SK-N-SH (cell line): ENCODE data around the gene NELFB. TPM values are rescaled to one million over a fixed set of nuclear protein-coding genes. Genes with fewer than 3 reads are reported as not detected.

Source experiments
- CTCF ChIA-PET: fragments of 300-600, 350-600 bp; formaldehyde crosslinking; extraction: SDS; loops from one replicate; lab custom pipeline; 2021; lab: Yijun Ruan, JAX
- POLR2A ChIA-PET: fragments of 350-600 bp; sonication (Branson Sonifier 250); formaldehyde crosslinking; extraction: SDS; loops from one replicate; lab custom pipeline; 2020; ENCODE audit warnings: antibody characterized with exemption, inconsistent platforms; lab: Yijun Ruan, JAX
- DNase-seq: peaks from one replicate; pipeline ENCODE4 v3.0.0; 2012
- H2AFZ ChIP-seq: fragments of 200-600 bp; sonication (generic); 2 replicates; pipeline ENCODE4 v1.8.1; 2016; ENCODE audit warnings: antibody characterized with exemption, mild to moderate bottlenecking, low read depth
- H3F3A ChIP-seq: fragments of 200-600 bp; sonication (generic); replicated peaks from 2 replicates; pipeline ENCODE3; 2016; ENCODE audit warnings: antibody characterized with exemption, mild to moderate bottlenecking; ENCODE audit not compliant: insufficient read depth
- H3K27ac ChIP-seq, 2 experiments: fragments of 200-500 bp in 1 of 2; fragments of 200-600 bp in 1 of 2; sonication (Bioruptor generic) in 1 of 2; sonication (generic), shearing (Covaris generic) in 1 of 2; 2 replicates each; pipeline versions ENCODE4 v1.5.1 to v1.6.1; 2014 to 2016; ENCODE audit warnings: low read depth in 2 of 2, inconsistent platforms in 1 of 2, low read length in 1 of 2, mild to moderate bottlenecking in 1 of 2, mixed read lengths in 1 of 2
- H3K27me3 ChIP-seq: fragments of 200-600 bp; sonication (generic), shearing (Covaris generic); 2 replicates; pipeline ENCODE4 v1.6.1; 2016; ENCODE audit warnings: mixed run types; ENCODE audit not compliant: insufficient read depth
- H3K36me3 ChIP-seq, 2 experiments: fragments of 200-500 bp in 1 of 2; fragments of 200-600 bp in 1 of 2; sonication (Bioruptor generic) in 1 of 2; sonication (generic) in 1 of 2; replicated peaks in 1 of 2; 2 replicates each; pipeline versions ENCODE3 to v1.5.1; 2014 to 2016; ENCODE audit warnings: low read length in 1 of 2, mild to moderate bottlenecking in 1 of 2; ENCODE audit not compliant: insufficient read depth in 2 of 2, control insufficient read depth in 1 of 2
- H3K4me1 ChIP-seq, 2 experiments: fragments of 200-500 bp in 1 of 2; fragments of 200-600 bp in 1 of 2; sonication (Bioruptor generic) in 1 of 2; sonication (generic), shearing (Covaris generic) in 1 of 2; 2 replicates each; pipeline versions ENCODE4 v1.5.1 to v1.6.1; 2014 to 2016; ENCODE audit warnings: low read depth in 1 of 2, low read length in 1 of 2, mixed run types in 1 of 2; ENCODE audit not compliant: insufficient read depth in 2 of 2, control insufficient read depth in 1 of 2
- H3K4me2 ChIP-seq: fragments of 200-600 bp; sonication (generic), shearing (Covaris generic); 2 replicates; pipeline ENCODE4 v1.6.1; 2017; ENCODE audit warnings: mixed run types
- H3K4me3 ChIP-seq, 2 experiments: fragments of 200-500 bp in 1 of 2; fragments of 200-600 bp in 1 of 2; sonication (Bioruptor generic) in 1 of 2; sonication (generic), shearing (Covaris generic) in 1 of 2; 2 replicates each; pipeline versions ENCODE4 v1.5.1 to v1.8.1; 2014 to 2016; ENCODE audit warnings: low read depth in 2 of 2, inconsistent platforms in 1 of 2, low read length in 1 of 2, mild to moderate bottlenecking in 1 of 2, mixed read lengths in 1 of 2, moderate library complexity in 1 of 2
- H3K79me2 ChIP-seq: fragments of 200-600 bp; sonication (generic); 2 replicates; pipeline ENCODE4 v1.8.1; 2017; ENCODE audit warnings: mild to moderate bottlenecking; ENCODE audit not compliant: insufficient read depth
- H3K9ac ChIP-seq: fragments of 200-600 bp; sonication (generic); 2 replicates; pipeline ENCODE4 v1.6.1; 2017; ENCODE audit warnings: mixed run types
- H3K9me2 ChIP-seq: fragments of 200-600 bp; sonication (generic); 2 replicates; pipeline ENCODE4 v1.6.1; 2017; ENCODE audit warnings: mixed run types
- H3K9me3 ChIP-seq: fragments of 200-600 bp; sonication (generic); 2 replicates; pipeline ENCODE4 v1.6.1; 2017; ENCODE audit warnings: mixed run types, mild to moderate bottlenecking, moderate library complexity
- H4K20me1 ChIP-seq: fragments of 200-600 bp; sonication (generic); 2 replicates; pipeline ENCODE4 v1.6.1; 2017; ENCODE audit warnings: mild to moderate bottlenecking, mixed run types; ENCODE audit not compliant: insufficient read depth
- CTCF ChIP-seq: fragments of 200-600 bp; sonication (generic); IDR thresholded peaks from 2 replicates; pipeline ENCODE4 v1.6.1; 2017; ENCODE audit warnings: antibody characterized with exemption, mild to moderate bottlenecking, moderate library complexity
- EP300 ChIP-seq, 2 experiments: IDR thresholded peaks; 2 replicates each; pipeline versions ENCODE4 v1.4.0 to v1.6.1; 2012; ENCODE audit warnings: borderline replicate concordance in 1 of 2, low read depth in 1 of 2, low read length in 1 of 2
- FOSL2 ChIP-seq: IDR thresholded peaks from 2 replicates; pipeline ENCODE4 v1.4.0; 2012; ENCODE audit warnings: low read depth, mild to moderate bottlenecking, moderate library complexity, borderline replicate concordance
- FOXJ3 ChIP-seq: sonication (generic); formaldehyde crosslinking; IDR thresholded peaks from 2 replicates; pipeline ENCODE4 v1.5.1; 2020; ENCODE audit warnings: mild to moderate bottlenecking, missing genetic modification reagents
- JUND ChIP-seq: IDR thresholded peaks from 2 replicates; pipeline ENCODE4 v1.4.0; 2012
- MEF2A ChIP-seq: IDR thresholded peaks from 2 replicates; pipeline ENCODE4 v1.4.0; 2012; ENCODE audit warnings: low read depth, borderline replicate concordance
- NFIC ChIP-seq: IDR thresholded peaks from 2 replicates; pipeline ENCODE4 v1.4.0; 2012; ENCODE audit warnings: borderline replicate concordance
- POLR2AphosphoS5 ChIP-seq: IDR thresholded peaks from 2 replicates; pipeline ENCODE4 v1.6.1; 2012; ENCODE audit warnings: low read depth, low read length
- RAD21 ChIP-seq: IDR thresholded peaks from 2 replicates; pipeline ENCODE4 v1.6.1; 2012; ENCODE audit warnings: mild to moderate bottlenecking, low read length
- RFX5 ChIP-seq: IDR thresholded peaks from 2 replicates; pipeline ENCODE4 v1.6.1; 2012; ENCODE audit warnings: mild to moderate bottlenecking, improper control_type of control experiment, low read length
- YY1 ChIP-seq: IDR thresholded peaks from 2 replicates; pipeline ENCODE4 v1.4.0; 2012; ENCODE audit warnings: low read depth, mild to moderate bottlenecking
- ZBTB33 ChIP-seq: IDR thresholded peaks from 2 replicates; pipeline ENCODE4 v1.4.0; 2012; ENCODE audit warnings: low read depth, borderline replicate concordance
- WGBS: methylation state at CpG from one replicate; pipeline ENCODE4 v1.1.6; 2017; ENCODE audit warnings: low lambda C conversion rate; 5-methylcytosine and 5-hydroxymethylcytosine counted together
- polyA plus RNA-seq, 3 experiments: library from polyadenylated mRNA; depleted of rRNA; stranded (reverse); fragments of >200 nt; gene quantifications; 2 replicates each; pipeline ENCODE4 v1.2.3, GENCODE V29; 2012
- TF ChIP-seq, protein P1 (sequence below): IDR thresholded peaks from 2 replicates; pipeline ENCODE4 v1.4.0; 2012; ENCODE audit warnings: low read depth, borderline replicate concordance
- TF ChIP-seq, protein P2 (sequence below): IDR thresholded peaks from 2 replicates; pipeline ENCODE4 v1.6.1; 2012; ENCODE audit warnings: mild to moderate bottlenecking, low read depth, low read length, moderate library complexity
- TF ChIP-seq, protein P3 (sequence below): fragments of 150-350 bp; IDR thresholded peaks from 2 replicates; pipeline ENCODE4 v1.6.1; 2017; ENCODE audit warnings: antibody characterized with exemption, low read length, low read depth, borderline replicate concordance

The NELFB gene
- polyA plus RNA-seq, 1 of the 3 experiments (the other 2 are of a cell fraction), result 62.7 TPM

GRCh38 chr9:137241490-137242268 is 13.4 kb upstream of the NELFB start:
- Histone ChIP-seq H3K27ac (peak overlapping the region; percentile 59 to 91; a peak in 3 of 4 replicates), H3K4me3 (peak overlapping the region; percentile 84 to 87), H3K4me1 (peaks cover 17 to 32% of the 10 kb centered on the region in 2 experiments; a peak in 2 of 4 replicates), H3K9me2 (no peaks in the 10 kb centered on the region), H3K9me3 (no peaks in the 10 kb centered on the region), H3K4me2 (peak overlapping the region; percentile 98), H2AFZ (no peak overlapping the region), H3K36me3 (peaks cover 13 to 20% of the 10 kb centered on the region in 2 experiments), H4K20me1 (peaks cover 29% of the 10 kb centered on the region), H3F3A (peaks cover 16% of the 10 kb centered on the region), H3K79me2 (peaks cover 55% of the 10 kb centered on the region), H3K9ac (peak overlapping the region; percentile 88), H3K27me3 (no peaks in the 10 kb centered on the region)
- WGBS, result 0% methylated on average over 10 of the region's 83 CpGs
- peak; percentile 75 for DNase-seq
- TF ChIP-seq FOXJ3 (CRISPR knock-in tag) (no peak), RFX5 (no peak), MEF2A (no peak), EP300 (IDR thresholded peaks at IDR 0.05; ENCODE audit: borderline replicate concordance in 1 of 2, low read depth in 1 of 2, low read length in 1 of 2) (no peak), YY1 (no peak), FOSL2 (no peak), RAD21 (no peak), POLR2AphosphoS5 (no peak), JUND (no peak), ZBTB33 (no peak), CTCF (no peak), NFIC (no peak)
- TF ChIP-seq, protein P1, sequence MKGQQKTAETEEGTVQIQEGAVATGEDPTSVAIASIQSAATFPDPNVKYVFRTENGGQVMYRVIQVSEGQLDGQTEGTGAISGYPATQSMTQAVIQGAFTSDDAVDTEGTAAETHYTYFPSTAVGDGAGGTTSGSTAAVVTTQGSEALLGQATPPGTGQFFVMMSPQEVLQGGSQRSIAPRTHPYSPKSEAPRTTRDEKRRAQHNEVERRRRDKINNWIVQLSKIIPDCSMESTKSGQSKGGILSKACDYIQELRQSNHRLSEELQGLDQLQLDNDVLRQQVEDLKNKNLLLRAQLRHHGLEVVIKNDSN, result no peak
- TF ChIP-seq, protein P2, sequence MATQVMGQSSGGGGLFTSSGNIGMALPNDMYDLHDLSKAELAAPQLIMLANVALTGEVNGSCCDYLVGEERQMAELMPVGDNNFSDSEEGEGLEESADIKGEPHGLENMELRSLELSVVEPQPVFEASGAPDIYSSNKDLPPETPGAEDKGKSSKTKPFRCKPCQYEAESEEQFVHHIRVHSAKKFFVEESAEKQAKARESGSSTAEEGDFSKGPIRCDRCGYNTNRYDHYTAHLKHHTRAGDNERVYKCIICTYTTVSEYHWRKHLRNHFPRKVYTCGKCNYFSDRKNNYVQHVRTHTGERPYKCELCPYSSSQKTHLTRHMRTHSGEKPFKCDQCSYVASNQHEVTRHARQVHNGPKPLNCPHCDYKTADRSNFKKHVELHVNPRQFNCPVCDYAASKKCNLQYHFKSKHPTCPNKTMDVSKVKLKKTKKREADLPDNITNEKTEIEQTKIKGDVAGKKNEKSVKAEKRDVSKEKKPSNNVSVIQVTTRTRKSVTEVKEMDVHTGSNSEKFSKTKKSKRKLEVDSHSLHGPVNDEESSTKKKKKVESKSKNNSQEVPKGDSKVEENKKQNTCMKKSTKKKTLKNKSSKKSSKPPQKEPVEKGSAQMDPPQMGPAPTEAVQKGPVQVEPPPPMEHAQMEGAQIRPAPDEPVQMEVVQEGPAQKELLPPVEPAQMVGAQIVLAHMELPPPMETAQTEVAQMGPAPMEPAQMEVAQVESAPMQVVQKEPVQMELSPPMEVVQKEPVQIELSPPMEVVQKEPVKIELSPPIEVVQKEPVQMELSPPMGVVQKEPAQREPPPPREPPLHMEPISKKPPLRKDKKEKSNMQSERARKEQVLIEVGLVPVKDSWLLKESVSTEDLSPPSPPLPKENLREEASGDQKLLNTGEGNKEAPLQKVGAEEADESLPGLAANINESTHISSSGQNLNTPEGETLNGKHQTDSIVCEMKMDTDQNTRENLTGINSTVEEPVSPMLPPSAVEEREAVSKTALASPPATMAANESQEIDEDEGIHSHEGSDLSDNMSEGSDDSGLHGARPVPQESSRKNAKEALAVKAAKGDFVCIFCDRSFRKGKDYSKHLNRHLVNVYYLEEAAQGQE, result no peak
- TF ChIP-seq, protein P3, sequence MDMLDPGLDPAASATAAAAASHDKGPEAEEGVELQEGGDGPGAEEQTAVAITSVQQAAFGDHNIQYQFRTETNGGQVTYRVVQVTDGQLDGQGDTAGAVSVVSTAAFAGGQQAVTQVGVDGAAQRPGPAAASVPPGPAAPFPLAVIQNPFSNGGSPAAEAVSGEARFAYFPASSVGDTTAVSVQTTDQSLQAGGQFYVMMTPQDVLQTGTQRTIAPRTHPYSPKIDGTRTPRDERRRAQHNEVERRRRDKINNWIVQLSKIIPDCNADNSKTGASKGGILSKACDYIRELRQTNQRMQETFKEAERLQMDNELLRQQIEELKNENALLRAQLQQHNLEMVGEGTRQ, result no peak
- ChIA-PET POLR2A (interaction anchor here (0.6 to 6.4 kb wide), 14 partner anchors 9 to 291 kb away, joined by 3 to 83 read pairs (median 8); partner anchors contain the start of genes ANAPC2, CYSRT1, DPP7 and GRIN1), CTCF (interaction anchor here (1.1 to 2.0 kb wide), 5 partner anchors 12 to 212 kb away, joined by 3 to 10 read pairs (median 4); partner anchors contain the start of genes ANAPC2, EXD3, NELFB and NOXA1)
